Measurements from ENCODE around the gene SRSF3. TPM values are rescaled to one million over a fixed set of nuclear protein-coding genes. Genes with fewer than 3 reads are reported as not detected.
"Not testable (repeated sequence)": the region's sequence is repeated elsewhere in the genome, so short reads cannot be mapped to it uniquely, and the experiment has no call there.

The SRSF3 gene
- total and polyA plus RNA-seq, 5 donors = 137 to 185 (median 146) TPM

- DNase-seq = no peak
- intact Hi-C loops (cut with DNase I) = loop anchor here in 2 of 4 donors (10.0 kb wide), 2 partner anchors 52 to 172 kb away; partner anchors contain the start of gene STK38 (in 1 of the 2)
- H3K27ac ChIP-seq (ENCODE audit: low read length) = no peak overlapping the region
- H3K9me3 ChIP-seq (ENCODE audit: control insufficient read depth, low read length) = no peaks in the 10 kb centered on the region
- H3K4me1 ChIP-seq (ENCODE audit: control insufficient read depth, insufficient read depth, low read length) = peaks cover 11% of the 10 kb centered on the region
- no peak for ATAC-seq
- WGBS = 1% methylated on average over 5 of the region's 5 CpGs
- no peaks in the 10 kb centered on the region for H3K27me3 ChIP-seq (ENCODE audit: control insufficient read depth, insufficient read depth)
- H3K4me3 ChIP-seq (ENCODE audit: low read length) = peak overlapping the region; percentile 99
Observed at GRCh38 chr6:36596356-36596755, 2.2 kb downstream of the SRSF3 start.

- DNase-seq = no peak
- Histone ChIP-seq H3K4me1 (ENCODE audit: control insufficient read depth, insufficient read depth, low read length) (peaks cover 11% of the 10 kb centered on the region), H3K9me3 (ENCODE audit: control insufficient read depth, low read length) (no peaks in the 10 kb centered on the region), H3K27me3 (ENCODE audit: control insufficient read depth, insufficient read depth) (no peaks in the 10 kb centered on the region), H3K27ac (ENCODE audit: low read length) (no peak overlapping the region), H3K4me3 (ENCODE audit: low read length) (peak overlapping the region; percentile 99)
- intact Hi-C loops (cut with DNase I) = loop anchor here in 2 of 4 donors (10.0 kb wide), 2 partner anchors 53 to 173 kb away; partner anchors contain the start of gene STK38 (in 1 of the 2)
- no peak for ATAC-seq
- 16% methylated on average over 1 of the region's 1 CpG for WGBS
Observed at GRCh38 chr6:36597775-36598174, 3.6 kb downstream of the SRSF3 start.

- DNase-seq (no peak), ATAC-seq (no peak)
- Histone ChIP-seq H3K4me3 (ENCODE audit: low read length) (peak overlapping the region; percentile 37), H3K27ac (ENCODE audit: low read length) (no peak overlapping the region), H3K9me3 (ENCODE audit: control insufficient read depth, low read length) (no peaks in the 10 kb centered on the region), H3K27me3 (ENCODE audit: control insufficient read depth, insufficient read depth) (no peaks in the 10 kb centered on the region), H3K4me1 (ENCODE audit: control insufficient read depth, insufficient read depth, low read length) (peaks cover 11% of the 10 kb centered on the region)
- intact Hi-C loops (cut with DNase I) = loop anchor here in 2 of 4 donors (10.0 kb wide), 2 partner anchors 54 to 174 kb away; partner anchors contain the start of gene STK38 (in 1 of the 2)
- 15% methylated on average over 9 of the region's 9 CpGs for WGBS
Observed at GRCh38 chr6:36598326-36598725, 4.2 kb downstream of the SRSF3 start.

- H3K27me3 ChIP-seq (ENCODE audit: control insufficient read depth, insufficient read depth) = no peaks in the 10 kb centered on the region
- WGBS = 39% methylated on average over 11 of the region's 11 CpGs
- H3K4me1 ChIP-seq (ENCODE audit: control insufficient read depth, insufficient read depth, low read length) = peaks cover 11% of the 10 kb centered on the region
- DNase-seq (no peak), ATAC-seq (no peak)
- peak overlapping the region; percentile 37 for H3K4me3 ChIP-seq (ENCODE audit: low read length)
- intact Hi-C loops (cut with DNase I) = loop anchor here in 2 of 4 donors (10.0 kb wide), 2 partner anchors 54 to 174 kb away; partner anchors contain the start of gene STK38 (in 1 of the 2)
- no peaks in the 10 kb centered on the region for H3K9me3 ChIP-seq (ENCODE audit: control insufficient read depth, low read length)
- no peak overlapping the region for H3K27ac ChIP-seq (ENCODE audit: low read length)
Observed at GRCh38 chr6:36598739-36599318, 4.7 kb downstream of the SRSF3 start.

GRCh38 chr6:36599791-36600209, 5.6 kb downstream of the SRSF3 start:
- Histone ChIP-seq H3K4me3 (ENCODE audit: low read length) (peak overlapping the region; percentile 3), H3K27ac (ENCODE audit: low read length) (no peak overlapping the region), H3K4me1 (ENCODE audit: control insufficient read depth, insufficient read depth, low read length) (peaks cover 11% of the 10 kb centered on the region), H3K27me3 (ENCODE audit: control insufficient read depth, insufficient read depth) (no peaks in the 10 kb centered on the region), H3K9me3 (ENCODE audit: control insufficient read depth, low read length) (no peaks in the 10 kb centered on the region)
- WGBS = 46% methylated on average over 14 of the region's 14 CpGs
- intact Hi-C loops (cut with DNase I) = loop anchor here in 2 of 4 donors (10.0 kb wide), 2 partner anchors 55 to 175 kb away; partner anchors contain the start of gene STK38 (in 1 of the 2)
- ATAC-seq = peak in 1 of 2 donors; percentile 33
- DNase-seq = peak in 1 of 3 donors; percentile 74

GRCh38 chr6:36600564-36601146, 6.5 kb downstream of the SRSF3 start:
- Histone ChIP-seq H3K27ac (ENCODE audit: low read length) (no peak overlapping the region), H3K9me3 (ENCODE audit: control insufficient read depth, low read length) (no peaks in the 10 kb centered on the region), H3K4me1 (ENCODE audit: control insufficient read depth, insufficient read depth, low read length) (peaks cover 11% of the 10 kb centered on the region), H3K4me3 (ENCODE audit: low read length) (no peak overlapping the region), H3K27me3 (ENCODE audit: control insufficient read depth, insufficient read depth) (no peaks in the 10 kb centered on the region)
- 58% methylated on average over 6 of the region's 6 CpGs for WGBS
- ATAC-seq = no peak
- DNase-seq = no peak
- intact Hi-C loops (cut with DNase I) = no loop called here

GRCh38 chr6:36601818-36602217, 7.7 kb downstream of the SRSF3 start:
- peaks cover 16% of the 10 kb centered on the region for H3K4me1 ChIP-seq (ENCODE audit: control insufficient read depth, insufficient read depth, low read length)
- 55% methylated on average over 3 of the region's 3 CpGs for WGBS
- H3K27me3 ChIP-seq (ENCODE audit: control insufficient read depth, insufficient read depth); ATAC-seq; H3K27ac ChIP-seq (ENCODE audit: low read length); intact Hi-C loops (cut with DNase I); H3K4me3 ChIP-seq (ENCODE audit: low read length); DNase-seq; H3K9me3 ChIP-seq (ENCODE audit: control insufficient read depth, low read length): not testable (repeated sequence)

- no peak overlapping the region for H3K27ac ChIP-seq (ENCODE audit: low read length)
- intact Hi-C loops (cut with DNase I) = no loop called here
- 83% methylated on average over 3 of the region's 3 CpGs for WGBS
- DNase-seq (no peak), ATAC-seq (no peak)
- H3K9me3 ChIP-seq (ENCODE audit: control insufficient read depth, low read length) = no peaks in the 10 kb centered on the region
- no peaks in the 10 kb centered on the region for H3K27me3 ChIP-seq (ENCODE audit: control insufficient read depth, insufficient read depth)
- H3K4me3 ChIP-seq (ENCODE audit: low read length) = no peak overlapping the region
- H3K4me1 ChIP-seq (ENCODE audit: control insufficient read depth, insufficient read depth, low read length) = peaks cover 13% of the 10 kb centered on the region
Observed at GRCh38 chr6:36603222-36604089, 9.3 kb downstream of the SRSF3 start.

- no peak for DNase-seq
- whole genome bisulfite sequencing = 81% methylated on average over 6 of the region's 6 CpGs
- ATAC-seq = no peak
- no peaks in the 10 kb centered on the region for H3K9me3 ChIP-seq (ENCODE audit: control insufficient read depth, low read length)
- H3K27ac ChIP-seq (ENCODE audit: low read length) = no peak overlapping the region
- H3K27me3 ChIP-seq (ENCODE audit: control insufficient read depth, insufficient read depth) = no peaks in the 10 kb centered on the region
- H3K4me3 ChIP-seq (ENCODE audit: low read length) = no peak overlapping the region
- intact Hi-C loops (cut with DNase I) = no loop called here
- peaks cover 13% of the 10 kb centered on the region for H3K4me1 ChIP-seq (ENCODE audit: control insufficient read depth, insufficient read depth, low read length)
Observed at GRCh38 chr6:36604090-36605060, 10.2 kb downstream of the SRSF3 start.

GRCh38 chr6:36605143-36605542, 11.0 kb downstream of the SRSF3 start:
- no peaks in the 10 kb centered on the region for H3K27me3 ChIP-seq (ENCODE audit: control insufficient read depth, insufficient read depth)
- no peak for ATAC-seq
- H3K27ac ChIP-seq (ENCODE audit: low read length) = peak overlapping the region; percentile 13
- no peak for DNase-seq
- no peak overlapping the region for H3K4me3 ChIP-seq (ENCODE audit: low read length)
- intact Hi-C loops (cut with DNase I) = no loop called here
- H3K9me3 ChIP-seq (ENCODE audit: control insufficient read depth, low read length) = no peaks in the 10 kb centered on the region
- WGBS = 72% methylated on average over 5 of the region's 5 CpGs
- H3K4me1 ChIP-seq (ENCODE audit: control insufficient read depth, insufficient read depth, low read length) = peaks cover 10% of the 10 kb centered on the region
